Naive B cell (primary cell): Measurements from ENCODE around the gene PTRH2. TPM values are rescaled to one million over a fixed set of nuclear protein-coding genes. Genes with fewer than 3 reads are reported as not detected.

Experiments used
- polyA plus RNA-seq, 6 donors: library from polyadenylated mRNA; unstranded; fragments of 300-500 nt; fragmentation: Illumina TruSeq; gene quantifications; one replicate each; pipeline ENCODE4 v1.2.3, GENCODE V29; 2021; ENCODE audit warnings: low read depth in 6 of 6

Gene PTRH2
- polyA plus RNA-seq, 6 donors from 2014 or later = 7.0 to 18.6 (median 17.3) TPM

Other genes with a start within 250 kb of the PTRH2 start
- gene DHX40, start 141.8 kb downstream of the PTRH2 start, polyA plus RNA-seq = 10 to 100 TPM; 22.6 to 33.6 (median 30.0) TPM
- gene CLTC, start 87.5 kb downstream of the PTRH2 start, polyA plus RNA-seq = 10 to 100 TPM; 15.5 to 46.8 (median 31.8) TPM
- 10 to 100 TPM; 37.2 to 73.1 (median 45.1) TPM for gene VMP1, start 224 bp upstream of the PTRH2 start, polyA plus RNA-seq
- 10 to 100 TPM; 12.7 to 26.5 (median 23.3) TPM for gene TUBD1, start 185.5 kb upstream of the PTRH2 start, polyA plus RNA-seq
- 10 to 100 TPM; 13.7 to 28.2 (median 21.0) TPM for gene RPS6KB1, start 185.7 kb upstream of the PTRH2 start, polyA plus RNA-seq